AG09309 (cell line): Measurements from ENCODE around the gene PARD3B.
"Not testable (repeated sequence)": the region's sequence is repeated elsewhere in the genome, so short reads cannot be mapped to it uniquely, and the experiment has no call there.

Source experiments
- DNase-seq: peaks from one replicate; pipeline ENCODE4 v3.0.0-alpha.2; 2010; ENCODE audit warnings: low read depth
- H3K4me3 ChIP-seq: 2 replicates; pipeline ENCODE4 v1.5.1; 2011; ENCODE audit warnings: mild to moderate bottlenecking, low read depth, low read length, moderate library complexity; ENCODE audit not compliant: control insufficient read depth
- CTCF ChIP-seq: IDR thresholded peaks from 2 replicates; pipeline ENCODE4 v1.5.1; 2011; ENCODE audit warnings: mild to moderate bottlenecking, low read depth, low read length, inconsistent platforms; ENCODE audit not compliant: insufficient read depth, control insufficient read depth; ENCODE audit errors: missing control alignments

PARD3B gene

GRCh38 chr2:204551512-204551863, 6.2 kb downstream of the PARD3B start:
- DNase-seq, result no peak
- no peak for TF ChIP-seq CTCF
- no peak overlapping the region for H3K4me3 ChIP-seq

- TF ChIP-seq CTCF, result no peak
- DNase-seq, result no peak
These were observed 12.3 kb downstream of the PARD3B start for GRCh38 chr2:204557604-204558003.

GRCh38 chr2:204559358-204559757, 14.1 kb downstream of the PARD3B start:
- H3K4me3 ChIP-seq, DNase-seq: not testable (repeated sequence)

More at GRCh38 chr2:204557604-204558003, 12.3 kb downstream of the PARD3B start:
- no peak overlapping the region for H3K4me3 ChIP-seq

GRCh38 chr2:204560902-204561301, 15.6 kb downstream of the PARD3B start:
- no peak for DNase-seq
- no peak for TF ChIP-seq CTCF
- no peak overlapping the region for H3K4me3 ChIP-seq

- DNase-seq, result no peak
- no peak for TF ChIP-seq CTCF
- H3K4me3 ChIP-seq, result no peak overlapping the region
These were observed 16.5 kb downstream of the PARD3B start for GRCh38 chr2:204561771-204562170.

GRCh38 chr2:204566439-204566838, 21.2 kb downstream of the PARD3B start:
- no peak for TF ChIP-seq CTCF
- H3K4me3 ChIP-seq, result no peak overlapping the region
- DNase-seq, result no peak

GRCh38 chr2:204570421-204570820, 25.1 kb downstream of the PARD3B start:
- no peak overlapping the region for H3K4me3 ChIP-seq
- no peak for DNase-seq
- no peak for TF ChIP-seq CTCF

- TF ChIP-seq CTCF, result no peak
- no peak overlapping the region for H3K4me3 ChIP-seq
- DNase-seq, result no peak
These were observed 25.8 kb downstream of the PARD3B start for GRCh38 chr2:204571041-204571440.
